ENCODE results near the gene POLR2E.

Gene POLR2E

GRCh38 chr19:1093330-1093729 lies 1.8 kb downstream of the POLR2E start:
- DNase-seq, result no peak

- no peak for DNase-seq
These were observed 3.5 kb downstream of the POLR2E start for GRCh38 chr19:1091544-1092175.

- peak; percentile 57 to 67 for DNase-seq
These were observed 4.2 kb downstream of the POLR2E start for GRCh38 chr19:1090731-1091543.

GRCh38 chr19:1089891-1090290 lies 5.3 kb downstream of the POLR2E start:
- peak in 1 of 2 experiments; percentile 60 for DNase-seq

GRCh38 chr19:1089126-1089771 lies 5.9 kb downstream of the POLR2E start:
- DNase-seq, result peak in 1 of 2 experiments; percentile 27

- DNase-seq, result peak in 1 of 2 experiments; percentile 60
These were observed 6.7 kb downstream of the POLR2E start for GRCh38 chr19:1088416-1089010.

GRCh38 chr19:1087813-1088415 lies 7.3 kb downstream of the POLR2E start:
- DNase-seq, result peak in 1 of 2 experiments; percentile 61

- DNase-seq, result peak; percentile 26 to 40
These were observed 8.6 kb downstream of the POLR2E start for GRCh38 chr19:1086613-1087012.

GRCh38 chr19:1085676-1086442 lies 9.3 kb downstream of the POLR2E start:
- peak; percentile 25 to 41 for DNase-seq

- no peak for DNase-seq
These were observed 10.0 kb downstream of the POLR2E start for GRCh38 chr19:1085053-1085658.

- DNase-seq, result peak; percentile 45 to 55
These were observed 10.9 kb downstream of the POLR2E start for GRCh38 chr19:1084024-1084868.

- peak in 1 of 2 experiments; percentile 18 for DNase-seq
These were observed 12.0 kb downstream of the POLR2E start for GRCh38 chr19:1082928-1083816.

- peak; percentile 82 to 88 for DNase-seq
These were observed 12.8 kb downstream of the POLR2E start for GRCh38 chr19:1082165-1082927.

- no peak for DNase-seq
These were observed 13.6 kb downstream of the POLR2E start for GRCh38 chr19:1081301-1082164.

GRCh38 chr19:1080360-1081161 lies 14.6 kb downstream of the POLR2E start:
- peak in 1 of 2 experiments; percentile 27 for DNase-seq

- DNase-seq, result peak; percentile 84 to 88
These were observed 15.5 kb downstream of the POLR2E start for GRCh38 chr19:1079566-1080111.
